Measurements from ENCODE around the gene C1orf226.

GRCh38 chr1:162353702-162354101 is 27.8 kb upstream of the C1orf226 start:
- TF ChIP-seq CHD4 (IDR thresholded peaks at IDR 0.05; ENCODE audit: borderline replicate concordance), result no peak
- TF ChIP-seq EP300 (IDR thresholded peaks at IDR 0.05), result no peak
- TF ChIP-seq CTCF (IDR thresholded peaks at IDR 0.05), result no peak
- TF ChIP-seq KDM1A (IDR thresholded peaks at IDR 0.05; ENCODE audit: low read depth), result no peak
- TF ChIP-seq MAX (IDR thresholded peaks at IDR 0.05), result no peak
- no peak for TF ChIP-seq JUN (IDR thresholded peaks at IDR 0.05)
- TF ChIP-seq RFX5 (IDR thresholded peaks at IDR 0.05), result no peak
- TF ChIP-seq CBX2 (IDR thresholded peaks at IDR 0.05; ENCODE audit: borderline replicate concordance, low read depth), result no peak
- TF ChIP-seq POLR2A (IDR thresholded peaks at IDR 0.05; ENCODE audit: low read length), result no peak
- TF ChIP-seq ELK1 (IDR thresholded peaks at IDR 0.05; ENCODE audit: low read depth, low read length), result no peak
- no peak for TF ChIP-seq FOSL2 (IDR thresholded peaks at IDR 0.05)
- no peak for TF ChIP-seq FOSL2 (CRISPR knock-in tag; IDR thresholded peaks at IDR 0.05)
